Activated CD4-positive, alpha-beta memory T cell treated with anti-CD3 and anti-CD28 coated beads, Interleukin-2, amount 10 ng/mL, durations not matched to agents 7 days and 5 days (primary cell): ENCODE measurements around the gene TNFRSF13B. TPM values are rescaled to one million over a fixed set of nuclear protein-coding genes. Genes with fewer than 3 reads are reported as not detected.
"Not testable (repeated sequence)": the region's sequence is repeated elsewhere in the genome, so short reads cannot be mapped to it uniquely, and the experiment has no call there.

Experiments
- CTCF ChIA-PET: fragments of 350-600 bp; sonication (Branson Sonifier 250); formaldehyde crosslinking; loops from one replicate; lab custom pipeline; 2021; ENCODE audit warnings: antibody characterized with exemption, inconsistent platforms; lab: Charles Lee
- POLR2A ChIA-PET: fragments of 350-600 bp; sonication (Branson Sonifier 250); formaldehyde crosslinking; loops from one replicate; lab custom pipeline; 2021; ENCODE audit warnings: antibody characterized with exemption; lab: Charles Lee
- DNase-seq: peaks from one replicate; pipeline ENCODE4 v3.0.0-alpha.2; 2020
- H3K27ac Mint-ChIP-seq: one replicate; pipeline ENCODE4 v1.8.0; 2021; ENCODE audit warnings: mild to moderate bottlenecking, mixed read lengths
- H3K27me3 Mint-ChIP-seq: one replicate; pipeline ENCODE4 v1.8.0; 2021; ENCODE audit warnings: mixed read lengths
- H3K36me3 Mint-ChIP-seq: one replicate; pipeline ENCODE4 v1.8.0; 2021; ENCODE audit warnings: low read depth, mixed read lengths
- H3K4me1 Mint-ChIP-seq: one replicate; pipeline ENCODE4 v1.8.0; 2021; ENCODE audit warnings: mixed read lengths
- H3K4me3 Mint-ChIP-seq: one replicate; pipeline ENCODE4 v1.8.0; 2021; ENCODE audit warnings: mild to moderate bottlenecking, mixed read lengths
- H3K9me3 Mint-ChIP-seq: one replicate; pipeline ENCODE4 v1.8.0; 2021; ENCODE audit warnings: mixed read lengths
- total RNA-seq, 2 experiments: library from RNA; stranded (reverse); gene quantifications; one replicate each; pipeline ENCODE4 v1.2.3, GENCODE V29; 2021

Gene TNFRSF13B
- total RNA-seq, 2 experiments from 2014 or later, result not detected

DNA sequence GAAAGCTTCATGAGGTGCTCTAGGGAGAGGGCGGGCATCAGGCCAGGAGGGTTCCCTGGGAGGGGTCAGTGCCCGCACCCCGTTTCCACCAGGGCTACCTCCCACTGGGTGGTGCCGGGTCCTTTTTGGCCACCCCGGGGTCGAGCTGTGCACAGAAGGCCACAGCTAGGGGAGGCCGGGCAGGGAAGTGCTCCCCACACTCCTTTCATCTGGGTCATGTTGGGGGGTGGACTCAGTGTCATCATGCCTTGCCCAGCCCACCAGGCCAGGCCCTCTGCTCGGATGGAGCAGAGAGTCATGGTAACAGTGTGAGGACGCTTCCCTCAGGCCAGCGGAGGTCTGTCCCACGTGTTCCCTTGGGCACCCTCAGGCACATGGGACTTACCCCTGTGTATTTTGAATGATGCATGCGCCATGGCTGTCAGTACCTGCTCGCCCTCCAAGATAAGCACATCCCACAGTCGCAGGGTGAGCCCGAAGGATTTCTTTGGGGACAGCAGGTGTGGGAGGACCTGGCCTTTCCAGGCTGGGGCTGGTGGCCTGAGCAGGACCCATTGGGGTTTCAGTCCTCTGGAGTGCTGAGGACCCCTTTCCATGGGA lies 46.4 kb downstream of the TNFRSF13B start:
- H3K36me3 Mint-ChIP-seq, result no peaks in the 10 kb centered on the region
- H3K27me3 Mint-ChIP-seq, result peaks cover 2% of the 10 kb centered on the region
- POLR2A ChIA-PET, result no interaction called here
- no peaks in the 10 kb centered on the region for H3K4me1 Mint-ChIP-seq
- no peak for DNase-seq
- no peaks in the 10 kb centered on the region for H3K9me3 Mint-ChIP-seq
- H3K27ac Mint-ChIP-seq, result no peak overlapping the region
- CTCF ChIA-PET, result no interaction called here
- H3K4me3 Mint-ChIP-seq, result no peak overlapping the region

DNA sequence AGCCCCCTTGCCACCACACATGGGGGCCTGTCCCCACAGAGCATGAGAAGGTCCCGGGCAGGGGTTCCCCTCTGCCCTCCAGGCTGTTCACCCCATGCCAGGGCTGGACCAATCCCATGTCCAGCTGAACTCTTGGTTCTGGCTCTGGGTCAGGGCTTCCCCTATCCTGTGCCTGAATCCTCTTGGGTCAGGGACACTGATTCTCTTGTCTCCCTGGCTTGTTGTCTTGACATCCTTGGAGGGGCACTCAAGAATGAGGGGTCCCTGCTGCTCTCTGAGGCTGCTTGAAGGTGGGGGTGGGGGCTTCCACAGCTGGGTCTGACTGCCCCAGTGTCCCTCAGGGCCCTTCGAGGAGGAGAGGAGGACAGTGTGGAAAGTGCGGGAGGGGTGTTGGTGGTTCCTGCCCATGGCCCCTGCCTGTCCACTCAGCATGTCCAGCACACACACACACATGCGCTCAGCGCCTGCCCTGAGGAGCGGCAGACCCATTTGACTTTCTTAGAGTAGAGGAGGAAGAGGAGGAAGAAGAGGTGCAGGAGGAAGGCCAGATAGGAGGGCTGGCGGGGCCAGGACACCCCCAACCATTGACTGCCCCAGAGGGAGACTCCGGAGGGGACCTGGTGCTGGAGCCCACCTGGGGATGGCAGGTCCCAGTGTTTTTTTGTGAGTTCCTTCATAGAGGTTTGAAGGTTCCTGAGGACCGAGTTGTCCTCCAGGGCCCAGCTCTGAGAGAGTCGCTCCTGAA lies 47.0 kb downstream of the TNFRSF13B start:
- Mint-ChIP-seq H3K4me1 (no peaks in the 10 kb centered on the region), H3K27ac (no peak overlapping the region), H3K9me3 (no peaks in the 10 kb centered on the region), H3K36me3 (no peaks in the 10 kb centered on the region), H3K4me3 (no peak overlapping the region), H3K27me3 (peaks cover 2% of the 10 kb centered on the region)
- DNase-seq, result no peak
- CTCF ChIA-PET, result no interaction called here
- POLR2A ChIA-PET, result no interaction called here

DNA sequence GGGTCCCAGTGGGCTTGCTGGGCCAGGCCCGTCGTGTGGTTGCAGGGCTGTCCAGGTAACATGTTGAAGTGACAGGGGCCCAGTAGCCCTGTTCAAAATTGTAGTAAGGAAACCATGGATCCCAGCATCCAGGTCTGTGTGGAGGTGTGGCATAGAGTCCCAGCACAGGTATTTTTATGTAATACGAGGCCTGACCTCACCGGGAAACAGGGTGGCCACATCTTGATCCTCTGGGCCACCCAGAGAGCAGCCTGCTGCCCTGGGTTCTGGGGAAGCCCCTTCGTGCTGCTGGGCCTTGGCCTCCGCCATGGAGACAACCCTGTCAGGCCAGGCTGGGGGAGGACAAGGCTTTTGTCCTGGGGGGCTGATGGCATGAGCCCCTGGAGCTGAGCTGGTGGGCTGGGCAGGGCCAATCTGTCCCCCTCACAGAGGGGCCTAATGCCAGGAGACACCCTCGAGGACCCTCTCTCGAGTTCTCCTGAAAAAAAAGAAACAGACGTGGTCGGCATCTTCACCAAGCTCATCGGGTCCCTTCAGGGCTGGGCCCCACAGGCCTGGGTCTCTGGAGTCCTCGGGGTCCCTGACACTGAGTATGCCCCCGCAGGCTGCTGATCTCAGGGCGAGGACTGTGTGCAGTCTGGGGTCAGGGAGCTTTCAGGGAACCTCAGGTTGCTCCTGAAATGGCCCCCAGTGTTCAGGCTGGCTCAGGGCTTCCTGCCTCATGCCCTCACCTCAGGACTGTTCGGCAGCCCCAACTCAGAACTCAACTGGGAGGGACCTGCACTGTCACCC lies 47.8 kb downstream of the TNFRSF13B start:
- Mint-ChIP-seq H3K9me3 (no peaks in the 10 kb centered on the region), H3K4me3 (no peak overlapping the region), H3K27ac (no peak overlapping the region), H3K27me3 (peaks cover 2% of the 10 kb centered on the region), H3K36me3 (no peaks in the 10 kb centered on the region), H3K4me1 (no peaks in the 10 kb centered on the region)
- ChIA-PET POLR2A (no interaction called here), CTCF (no interaction called here)
- DNase-seq, result no peak

DNA sequence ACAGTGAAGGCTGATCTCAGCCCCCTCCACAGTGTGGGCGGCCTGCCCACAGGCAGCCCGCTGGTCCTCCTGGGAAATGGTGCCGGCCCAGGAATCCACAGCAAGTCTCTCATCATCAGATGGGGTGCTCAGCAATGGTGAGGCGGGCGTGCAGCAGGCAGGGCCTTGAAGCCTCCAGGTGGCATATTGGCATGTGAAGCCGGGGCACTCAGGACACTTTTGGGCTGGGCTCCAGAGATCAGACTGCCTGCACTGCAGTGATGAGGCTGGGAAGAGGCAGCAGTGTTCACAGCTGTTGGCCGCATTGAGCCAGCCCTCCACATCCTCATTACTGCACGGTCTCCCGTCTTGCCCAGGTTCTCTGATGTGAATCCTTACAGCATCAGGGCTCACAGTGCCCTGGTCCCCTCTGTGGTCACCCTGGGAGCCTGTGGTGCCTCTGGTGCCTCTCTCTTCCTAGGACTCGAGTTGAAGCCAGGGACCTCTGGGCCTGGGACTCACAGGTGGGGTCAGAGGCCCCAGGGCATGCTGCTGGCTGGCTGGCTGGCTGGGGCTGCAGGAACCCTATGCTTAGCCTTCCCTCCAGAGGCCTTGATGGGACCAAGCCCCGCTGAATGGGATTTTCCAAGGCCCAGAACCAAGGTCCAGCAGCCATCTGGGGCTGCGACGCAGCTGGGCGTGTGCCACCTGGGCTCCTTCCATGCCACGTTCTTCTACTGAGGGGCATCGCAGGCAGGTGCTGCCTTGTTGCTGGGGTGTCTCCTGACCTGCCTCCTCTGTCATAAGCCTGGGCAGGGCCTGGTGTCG lies 48.6 kb downstream of the TNFRSF13B start:
- no peaks in the 10 kb centered on the region for H3K36me3 Mint-ChIP-seq
- no peak overlapping the region for H3K27ac Mint-ChIP-seq
- ChIA-PET CTCF (interaction anchor here (1.7 to 2.7 kb wide), 2 partner anchors 67 to 68 kb away, joined by 5 to 6 read pairs; no protein-coding TSS in a partner anchor), POLR2A (no interaction called here)
- no peaks in the 10 kb centered on the region for H3K4me1 Mint-ChIP-seq
- H3K9me3 Mint-ChIP-seq, result no peaks in the 10 kb centered on the region
- H3K27me3 Mint-ChIP-seq, result peaks cover 2% of the 10 kb centered on the region
- no peak for DNase-seq
- H3K4me3 Mint-ChIP-seq, result no peak overlapping the region

DNA sequence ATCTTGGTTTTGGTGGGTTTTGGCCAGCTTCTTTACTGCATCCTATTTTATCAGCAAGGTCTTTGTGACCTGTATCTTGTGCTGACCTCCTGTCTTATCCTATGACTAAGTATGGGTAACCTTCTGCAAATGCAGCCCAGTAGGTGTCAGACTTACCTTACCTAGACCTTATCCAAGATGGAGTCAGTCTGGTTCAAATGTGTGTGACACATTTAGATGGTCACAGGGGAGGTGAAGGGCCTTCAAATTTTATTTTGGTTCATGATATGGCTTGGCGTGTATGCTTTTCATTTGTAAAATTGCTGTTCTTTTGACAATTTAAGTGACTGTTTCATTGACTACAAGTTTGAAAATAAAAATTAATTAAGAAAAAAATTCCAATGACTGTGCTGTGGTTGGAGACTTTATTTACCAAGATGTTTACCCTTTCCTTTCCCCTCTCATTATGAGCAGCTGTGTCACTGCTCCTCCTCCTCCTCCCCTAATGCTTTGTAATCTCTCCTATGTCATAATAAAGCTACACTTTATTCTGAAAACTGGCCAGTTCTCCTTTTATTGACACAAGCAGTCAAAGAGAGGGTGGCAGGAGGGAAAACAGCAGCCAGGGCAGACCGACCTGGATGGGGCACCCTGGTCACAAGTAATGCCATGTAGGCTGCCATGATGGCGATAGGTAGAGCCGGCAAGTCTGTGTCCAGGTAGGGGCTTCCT lies 49.4 kb downstream of the TNFRSF13B start:
- peaks cover 2% of the 10 kb centered on the region for H3K27me3 Mint-ChIP-seq
- ChIA-PET POLR2A (no interaction called here), CTCF (interaction anchor here (1.7 to 2.7 kb wide), 2 partner anchors 68 to 69 kb away, joined by 5 to 6 read pairs; no protein-coding TSS in a partner anchor)
- no peak for DNase-seq
- no peaks in the 10 kb centered on the region for H3K36me3 Mint-ChIP-seq
- no peak overlapping the region for H3K4me3 Mint-ChIP-seq
- H3K9me3 Mint-ChIP-seq, result no peaks in the 10 kb centered on the region
- no peak overlapping the region for H3K27ac Mint-ChIP-seq
- H3K4me1 Mint-ChIP-seq, result no peaks in the 10 kb centered on the region

DNA sequence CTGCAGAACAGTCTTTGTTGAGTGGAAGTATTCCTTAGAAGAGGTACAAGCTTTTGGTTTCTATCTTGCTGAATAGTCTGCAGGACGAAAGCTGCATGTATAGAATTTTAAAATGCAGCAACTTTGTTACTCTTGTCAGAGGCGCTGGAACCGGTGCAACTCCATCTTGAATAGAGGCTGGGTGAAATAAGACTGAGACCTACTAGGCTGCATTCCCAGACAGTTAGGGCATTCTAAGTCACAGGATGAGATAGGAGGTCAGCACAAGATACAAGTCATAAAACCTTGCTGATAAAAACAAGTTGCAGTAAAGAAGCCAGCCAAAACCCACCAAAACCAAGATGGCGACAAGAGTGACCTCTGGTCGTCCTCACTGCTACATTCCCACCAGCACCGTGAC lies 50.5 kb downstream of the TNFRSF13B start:
- H3K36me3 Mint-ChIP-seq, H3K4me1 Mint-ChIP-seq, DNase-seq, POLR2A ChIA-PET, H3K27me3 Mint-ChIP-seq, H3K4me3 Mint-ChIP-seq, H3K27ac Mint-ChIP-seq, H3K9me3 Mint-ChIP-seq: not testable (repeated sequence)
- CTCF ChIA-PET, result interaction anchor here (1.7 to 2.7 kb wide), 2 partner anchors 69 to 70 kb away, joined by 5 to 6 read pairs; no protein-coding TSS in a partner anchor

DNA sequence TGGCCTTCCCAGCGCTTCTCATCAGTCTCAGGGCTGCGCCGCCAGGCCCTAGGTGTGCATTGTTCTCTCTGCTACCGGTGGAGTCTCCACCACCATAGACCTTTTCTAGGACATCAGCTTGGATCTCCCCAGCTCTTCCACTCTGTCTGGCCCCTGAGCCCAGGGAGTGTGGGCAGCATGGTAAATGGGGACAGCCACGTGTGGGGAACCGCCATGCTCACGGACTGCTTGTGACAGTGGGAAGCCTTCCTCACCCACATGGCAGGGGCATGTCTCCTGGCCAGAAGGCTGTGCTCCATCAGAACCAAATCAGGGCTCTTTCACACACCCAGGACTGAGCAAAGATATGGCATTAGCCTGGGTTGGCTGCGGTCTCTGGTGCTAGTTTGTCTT lies 51.3 kb downstream of the TNFRSF13B start:
- Mint-ChIP-seq H3K4me3 (no peak overlapping the region), H3K27ac (no peak overlapping the region), H3K9me3 (no peaks in the 10 kb centered on the region), H3K4me1 (no peaks in the 10 kb centered on the region), H3K27me3 (peaks cover 4% of the 10 kb centered on the region), H3K36me3 (no peaks in the 10 kb centered on the region)
- POLR2A ChIA-PET, result no interaction called here
- DNase-seq, result no peak
- CTCF ChIA-PET, result interaction anchor here (2.7 kb wide), 1 partner anchor 70 kb away, joined by 6 read pairs; no protein-coding TSS in a partner anchor

DNA sequence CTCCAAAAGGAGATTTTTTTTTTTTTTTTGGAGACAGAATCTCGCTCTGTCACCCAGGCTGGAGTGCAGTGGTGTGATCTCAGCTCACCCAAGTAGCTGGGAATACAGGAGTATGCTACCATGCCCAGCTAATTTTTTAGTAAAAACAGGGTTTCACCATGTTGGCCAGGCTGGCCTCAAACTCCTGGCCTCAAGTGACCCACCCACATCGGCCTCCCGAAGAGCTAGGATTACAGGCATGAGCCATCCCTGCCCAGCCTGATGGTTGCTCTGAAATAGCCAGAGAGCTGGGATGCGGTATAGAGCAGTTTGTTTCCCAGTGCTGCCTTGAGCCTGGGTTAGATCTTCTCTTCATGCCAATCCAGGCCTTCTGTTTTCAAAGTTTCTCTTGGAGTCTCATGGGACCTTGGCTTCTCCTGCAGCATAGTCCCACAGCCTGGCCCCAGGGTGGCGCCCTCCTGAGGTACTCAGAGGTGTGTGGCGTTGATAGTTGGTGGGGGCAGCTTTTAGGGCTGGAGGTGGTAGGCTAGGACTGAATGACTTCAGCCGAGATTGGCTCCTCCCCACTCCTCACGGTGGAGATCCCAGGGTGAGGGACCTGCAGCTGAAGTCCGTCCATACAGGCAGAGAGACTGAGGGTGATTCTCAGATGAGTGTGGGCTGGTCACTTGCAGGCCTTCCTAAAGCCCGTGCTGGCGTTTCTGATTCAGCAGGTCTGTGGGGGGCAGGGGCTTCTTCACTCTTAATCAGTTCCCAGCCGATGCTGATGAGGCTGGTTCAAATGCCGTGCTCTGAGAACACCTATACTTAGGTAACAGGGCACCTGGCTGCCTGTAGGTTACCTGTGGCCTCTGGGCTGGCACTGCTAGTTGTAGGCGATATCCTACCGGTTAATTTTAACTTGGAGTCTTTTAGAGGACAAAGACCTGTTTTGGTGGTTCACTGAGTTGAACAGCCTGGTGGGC lies 52.0 kb downstream of the TNFRSF13B start:
- H3K4me3 Mint-ChIP-seq, result no peak overlapping the region

DNA sequence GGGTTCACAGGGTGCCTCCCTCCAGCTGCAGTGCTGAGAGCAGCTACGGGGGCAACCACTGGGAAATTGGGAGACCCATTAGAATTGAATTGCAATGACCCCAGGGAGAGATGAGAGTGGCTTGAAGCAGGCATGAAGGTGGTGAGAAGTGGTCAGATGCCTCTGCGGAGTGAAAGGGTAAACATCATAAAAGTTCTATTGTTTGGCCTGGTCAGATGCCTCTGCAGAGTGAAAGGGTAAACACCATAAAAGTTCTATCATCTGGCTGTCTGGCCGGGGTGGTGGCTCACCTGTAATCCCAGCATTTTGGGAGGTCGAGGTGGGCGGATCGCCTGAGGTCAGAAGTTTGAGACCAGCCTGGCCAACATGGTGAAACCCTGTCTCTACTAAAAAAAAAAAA lies 53.5 kb downstream of the TNFRSF13B start:
- Mint-ChIP-seq H3K4me1 (no peaks in the 10 kb centered on the region), H3K27me3 (peaks cover 8% of the 10 kb centered on the region), H3K27ac (no peak overlapping the region), H3K4me3 (no peak overlapping the region), H3K36me3 (no peaks in the 10 kb centered on the region), H3K9me3 (no peaks in the 10 kb centered on the region)
- POLR2A ChIA-PET, result no interaction called here
- CTCF ChIA-PET, result interaction anchor here (1.0 kb wide), 1 partner anchor 73 kb away, joined by 3 read pairs; no protein-coding TSS in a partner anchor
- no peak for DNase-seq

More for the DNA sequence above, 52.0 kb downstream of the TNFRSF13B start:
- CTCF ChIA-PET, result interaction anchor here (0.7 kb wide), 1 partner anchor 72 kb away, joined by 3 read pairs; no protein-coding TSS in a partner anchor
- H3K27ac Mint-ChIP-seq, result no peak overlapping the region
- H3K27me3 Mint-ChIP-seq, result peaks cover 5% of the 10 kb centered on the region
- H3K4me1 Mint-ChIP-seq, result no peaks in the 10 kb centered on the region
- H3K9me3 Mint-ChIP-seq, result no peaks in the 10 kb centered on the region
- no peaks in the 10 kb centered on the region for H3K36me3 Mint-ChIP-seq
- no peak for DNase-seq
- POLR2A ChIA-PET, result no interaction called here

DNA sequence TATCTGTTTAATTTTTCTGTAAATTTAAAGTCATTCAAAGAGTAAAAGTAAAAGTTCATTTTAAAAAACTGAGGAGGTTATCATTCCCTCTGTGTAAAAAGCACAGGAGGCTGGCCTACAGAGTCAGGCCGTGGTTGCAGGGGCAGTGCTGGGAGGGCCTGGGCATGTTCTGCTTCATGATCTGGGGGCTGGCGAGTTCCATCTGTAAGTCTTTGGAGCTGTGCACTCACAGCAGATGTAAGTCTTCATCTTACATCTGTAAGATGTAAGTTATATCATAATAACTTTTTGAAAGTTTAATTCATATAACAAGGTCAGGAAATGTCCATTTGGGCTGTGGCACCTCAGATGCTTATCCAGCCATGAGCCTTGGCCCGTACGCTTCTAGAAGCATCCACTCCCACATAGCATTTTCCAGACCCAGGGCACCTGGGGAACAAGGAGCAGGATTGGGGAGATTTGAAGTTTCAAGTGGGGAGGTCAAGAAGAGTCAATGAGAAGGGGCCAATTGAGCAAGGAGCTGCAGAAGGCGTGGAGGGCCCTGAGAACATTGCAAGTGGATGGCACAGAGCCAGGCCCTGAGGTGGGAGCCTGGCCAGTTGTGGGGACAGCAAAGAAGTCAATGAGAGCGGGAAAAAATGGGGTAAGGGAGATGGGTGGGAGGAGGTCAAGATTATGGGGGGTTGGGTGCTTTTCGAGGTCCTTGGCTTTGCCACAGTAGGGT lies 54.1 kb downstream of the TNFRSF13B start:
- H3K4me3 Mint-ChIP-seq, result no peak overlapping the region
- CTCF ChIA-PET, result interaction anchor here (1.0 kb wide), 1 partner anchor 74 kb away, joined by 3 read pairs; no protein-coding TSS in a partner anchor

DNA sequence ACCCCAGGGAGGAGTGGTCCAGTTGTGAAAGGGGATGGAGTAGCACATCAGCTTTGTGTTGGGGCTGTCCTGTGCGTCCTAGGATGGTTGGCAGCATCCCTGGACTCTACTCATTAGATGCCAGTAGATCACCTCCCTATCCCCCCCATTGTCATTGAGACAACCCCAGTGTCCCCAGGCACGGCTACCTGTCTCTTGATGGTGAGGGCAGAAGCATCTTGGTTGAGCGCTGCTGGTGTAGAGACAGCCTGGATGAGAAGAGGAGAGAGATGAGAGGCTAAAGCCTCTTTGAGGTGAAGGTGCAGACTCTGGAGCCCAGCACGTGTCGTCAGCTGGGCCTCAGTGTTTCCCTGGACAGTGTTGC lies 55.4 kb downstream of the TNFRSF13B start:
- Mint-ChIP-seq H3K27ac (no peak overlapping the region), H3K36me3 (no peaks in the 10 kb centered on the region), H3K9me3 (no peaks in the 10 kb centered on the region), H3K27me3 (peaks cover 18% of the 10 kb centered on the region), H3K4me3 (no peak overlapping the region), H3K4me1 (no peaks in the 10 kb centered on the region)
- ChIA-PET CTCF (interaction anchor here (0.9 to 2.9 kb wide), 3 partner anchors 20 to 76 kb away, joined by 3 to 13 read pairs (median 5); no protein-coding TSS in a partner anchor), POLR2A (no interaction called here)
- DNase-seq, result peak; percentile 9

More for the DNA sequence above, 54.1 kb downstream of the TNFRSF13B start:
- no peaks in the 10 kb centered on the region for H3K9me3 Mint-ChIP-seq
- no peak overlapping the region for H3K27ac Mint-ChIP-seq
- no peaks in the 10 kb centered on the region for H3K36me3 Mint-ChIP-seq
- POLR2A ChIA-PET, result no interaction called here
- DNase-seq, result no peak
- H3K4me1 Mint-ChIP-seq, result no peaks in the 10 kb centered on the region
- peaks cover 12% of the 10 kb centered on the region for H3K27me3 Mint-ChIP-seq
